ENCODE measurements around the gene TNKS2. TPM values are rescaled to one million over a fixed set of nuclear protein-coding genes. Genes with fewer than 3 reads are reported as not detected.

TNKS2 gene
- total and polyA plus RNA-seq, 10 donors = 12.4 to 78.2 (median 55.6) TPM

DNA sequence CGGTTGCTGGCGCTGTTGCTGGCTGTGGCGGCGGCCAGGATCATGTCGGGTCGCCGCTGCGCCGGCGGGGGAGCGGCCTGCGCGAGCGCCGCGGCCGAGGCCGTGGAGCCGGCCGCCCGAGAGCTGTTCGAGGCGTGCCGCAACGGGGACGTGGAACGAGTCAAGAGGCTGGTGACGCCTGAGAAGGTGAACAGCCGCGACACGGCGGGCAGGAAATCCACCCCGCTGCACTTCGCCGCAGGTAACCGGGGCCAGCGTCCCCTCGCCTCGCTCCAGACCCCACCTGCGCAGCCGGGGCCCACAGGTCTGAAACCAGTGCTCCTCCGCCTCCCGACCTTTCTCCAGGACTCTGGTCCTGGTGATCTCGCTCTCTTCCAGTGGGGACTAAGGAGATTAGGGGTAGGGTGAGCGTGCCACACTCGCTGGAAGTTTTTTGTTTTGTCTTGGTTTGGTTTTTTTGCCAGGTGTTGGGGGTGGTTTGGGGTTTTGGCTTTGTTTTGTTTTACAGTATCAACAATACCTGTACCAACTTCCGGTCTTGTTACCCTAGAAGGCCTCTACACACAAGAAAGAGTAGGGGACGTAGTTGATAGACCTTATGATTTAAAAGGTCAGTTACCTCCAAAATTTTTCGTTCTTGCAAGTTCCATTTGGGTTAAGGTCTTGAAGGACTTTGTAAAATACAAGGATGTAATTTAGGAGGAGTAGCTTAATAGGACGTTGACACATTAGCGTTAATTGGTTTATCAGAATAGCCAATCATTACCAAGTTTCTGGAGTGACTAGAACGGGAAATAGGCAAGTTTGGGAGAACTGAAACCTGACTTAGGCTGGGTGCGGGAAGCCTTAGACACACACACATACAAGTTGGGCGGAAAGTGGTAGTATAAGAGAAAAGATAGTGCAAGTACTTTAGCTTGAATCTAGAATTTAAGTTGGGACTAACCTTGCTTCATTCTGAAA, 704 bp downstream of the TNKS2 start:
- H3K4me3 ChIP-seq = peak overlapping the region; percentile 64 to 93 (median 78)
- TF ChIP-seq POLR2A (IDR thresholded peaks at IDR 0.05) (no peak), POLR2AphosphoS5 (IDR thresholded peaks at IDR 0.05) (peak in 1 of 3 donors; percentile 69)
- TF ChIP-seq, protein P1, sequence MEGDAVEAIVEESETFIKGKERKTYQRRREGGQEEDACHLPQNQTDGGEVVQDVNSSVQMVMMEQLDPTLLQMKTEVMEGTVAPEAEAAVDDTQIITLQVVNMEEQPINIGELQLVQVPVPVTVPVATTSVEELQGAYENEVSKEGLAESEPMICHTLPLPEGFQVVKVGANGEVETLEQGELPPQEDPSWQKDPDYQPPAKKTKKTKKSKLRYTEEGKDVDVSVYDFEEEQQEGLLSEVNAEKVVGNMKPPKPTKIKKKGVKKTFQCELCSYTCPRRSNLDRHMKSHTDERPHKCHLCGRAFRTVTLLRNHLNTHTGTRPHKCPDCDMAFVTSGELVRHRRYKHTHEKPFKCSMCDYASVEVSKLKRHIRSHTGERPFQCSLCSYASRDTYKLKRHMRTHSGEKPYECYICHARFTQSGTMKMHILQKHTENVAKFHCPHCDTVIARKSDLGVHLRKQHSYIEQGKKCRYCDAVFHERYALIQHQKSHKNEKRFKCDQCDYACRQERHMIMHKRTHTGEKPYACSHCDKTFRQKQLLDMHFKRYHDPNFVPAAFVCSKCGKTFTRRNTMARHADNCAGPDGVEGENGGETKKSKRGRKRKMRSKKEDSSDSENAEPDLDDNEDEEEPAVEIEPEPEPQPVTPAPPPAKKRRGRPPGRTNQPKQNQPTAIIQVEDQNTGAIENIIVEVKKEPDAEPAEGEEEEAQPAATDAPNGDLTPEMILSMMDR (IDR thresholded peaks at IDR 0.05 in 8 of 11, conservative IDR thresholded peaks at IDR 0.05 in 3 of 11) = peak in 1 of 11 experiments; percentile 2
- DNase-seq = peak; percentile 94
- WGBS, 5 donors = 0 to 1% (median 1%) methylated on average over 25 to 54 of the region's 54 CpGs
- no peaks in the 10 kb centered on the region for H3K27me3 ChIP-seq (replicated peaks in 1 of 7)
- peaks cover 0 to 28% (median 0%) of the 10 kb centered on the region in 6 donors for H3K36me3 ChIP-seq
- H3K9me3 ChIP-seq = no peaks in the 10 kb centered on the region
- H3K4me1 ChIP-seq = peaks cover 36 to 74% (median 63%) of the 10 kb centered on the region in 6 donors
- intact Hi-C loops (cut with DNase I; ENCODE audit: low total_unique reads) = no loop called here
- H3K27ac ChIP-seq = peak overlapping the region; percentile 95 to 100 (median 98)

GRCh38 chr10:91799612-91799975, 1.4 kb downstream of the TNKS2 start:
- Histone ChIP-seq H3K4me1 (peaks cover 42 to 81% (median 70%) of the 10 kb centered on the region in 6 donors), H3K27ac (peak overlapping the region; percentile 95 to 100 (median 98)), H3K9me3 (no peaks in the 10 kb centered on the region), H3K27me3 (replicated peaks in 1 of 7) (no peaks in the 10 kb centered on the region), H3K4me3 (peak overlapping the region; percentile 64 to 93 (median 78)), H3K36me3 (peaks cover 0 to 34% (median 0%) of the 10 kb centered on the region in 6 donors)
- TF ChIP-seq POLR2A (IDR thresholded peaks at IDR 0.05) = no peak
- intact Hi-C loops (cut with DNase I; ENCODE audit: low total_unique reads) = no loop called here
- 23 to 29% (median 24%) methylated on average over 4 of the region's 4 CpGs for WGBS, 5 donors
- no peak for DNase-seq

- 40 to 68% (median 51%) methylated on average over 5 of the region's 5 CpGs for whole genome bisulfite sequencing, 5 donors
- intact Hi-C loops (cut with DNase I; ENCODE audit: low total_unique reads) = no loop called here
- Histone ChIP-seq H3K27ac (peak overlapping the region in 3 of 8 donors; percentile 5 to 100 (median 100)), H3K36me3 (peaks cover 0 to 40% (median 1%) of the 10 kb centered on the region in 6 donors), H3K9me3 (no peaks in the 10 kb centered on the region), H3K4me1 (peaks cover 47 to 87% (median 76%) of the 10 kb centered on the region in 6 donors), H3K4me3 (peak overlapping the region in 7 of 8 donors; percentile 64 to 93 (median 76)), H3K27me3 (replicated peaks in 1 of 7) (no peaks in the 10 kb centered on the region)
- DNase-seq = no peak
- no peak for TF ChIP-seq POLR2A (IDR thresholded peaks at IDR 0.05)
- TF ChIP-seq POLR2AphosphoS5 (IDR thresholded peaks at IDR 0.05) = no peak
Measured at GRCh38 chr10:91800182-91800581, 2.0 kb downstream of the TNKS2 start.

DNA sequence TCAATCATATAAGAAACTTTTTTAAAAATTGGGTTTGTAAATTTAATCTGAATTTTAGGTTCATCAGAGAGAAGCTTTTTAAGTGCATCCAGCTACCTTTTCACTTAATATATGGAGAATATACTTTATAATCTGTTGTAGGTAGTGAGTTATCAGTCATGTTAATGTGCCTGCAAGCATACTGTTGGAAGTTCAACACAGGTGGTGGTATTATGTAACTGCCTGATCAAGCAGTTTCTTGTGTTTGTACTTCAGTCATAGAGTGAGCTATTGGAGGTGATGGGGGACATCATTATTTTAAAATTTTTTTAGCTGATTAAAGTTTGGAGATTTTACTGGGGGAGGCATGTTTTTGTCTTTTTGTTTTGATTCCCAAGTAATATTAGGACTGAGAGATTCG, 2.5 kb downstream of the TNKS2 start:
- Histone ChIP-seq H3K9me3 (no peaks in the 10 kb centered on the region), H3K36me3 (peaks cover 0 to 46% (median 3%) of the 10 kb centered on the region in 6 donors), H3K27ac (no peak overlapping the region), H3K4me3 (peak overlapping the region in 3 of 8 donors; percentile 75 to 88 (median 79)), H3K4me1 (peaks cover 52 to 89% (median 80%) of the 10 kb centered on the region in 6 donors), H3K27me3 (replicated peaks in 1 of 7) (no peaks in the 10 kb centered on the region)
- intact Hi-C loops (cut with DNase I; ENCODE audit: low total_unique reads) = no loop called here
- WGBS, 5 donors = 64 to 87% (median 75%) methylated on average over 1 of the region's 1 CpG
- TF ChIP-seq POLR2A (IDR thresholded peaks at IDR 0.05) = no peak
- TF ChIP-seq, protein P1 (IDR thresholded peaks at IDR 0.05 in 8 of 11, conservative IDR thresholded peaks at IDR 0.05 in 3 of 11) = no peak
- no peak for TF ChIP-seq POLR2AphosphoS5 (IDR thresholded peaks at IDR 0.05)
- DNase-seq = no peak
